RWPE2 (cell line): Measurements from ENCODE around the gene LRRN2.

Experiments
- ATAC-seq: fragments of 200-7000 bp; cut with Tn5 transposase; 3 replicates; pipeline ENCODE4 v1.9.1; 2021; ENCODE audit warnings: low read depth
- DNase-seq: peaks from one replicate; pipeline ENCODE4 v3.0.0-alpha.2; 2020; ENCODE audit warnings: low spot score
- H3K27ac ChIP-seq: fragments of 450-650 bp; 2 replicates; pipeline ENCODE4 v1.5.1; 2017; ENCODE audit warnings: mild to moderate bottlenecking; ENCODE audit not compliant: poor library complexity, severe bottlenecking
- H3K27me3 ChIP-seq: fragments of 250-450 bp; sonication (Bioruptor Pico); 2 replicates; pipeline ENCODE4 v1.5.1; 2021; ENCODE audit warnings: mild to moderate bottlenecking, moderate library complexity; ENCODE audit not compliant: insufficient read depth, poor library complexity, severe bottlenecking
- H3K36me3 ChIP-seq: fragments of 250-450 bp; sonication (Bioruptor Pico); 2 replicates; pipeline ENCODE4 v1.5.1; 2020; ENCODE audit warnings: low read depth, mild to moderate bottlenecking, moderate library complexity
- H3K4me1 ChIP-seq: fragments of 250-450 bp; sonication (Bioruptor Pico); 2 replicates; pipeline ENCODE4 v1.5.1; 2021; ENCODE audit warnings: mild to moderate bottlenecking, moderate library complexity; ENCODE audit not compliant: insufficient read depth, poor library complexity, severe bottlenecking
- H3K4me3 ChIP-seq: fragments of 250-450 bp; sonication (Bioruptor Pico); 2 replicates; pipeline ENCODE4 v1.5.1; 2021; ENCODE audit warnings: mild to moderate bottlenecking, moderate library complexity; ENCODE audit not compliant: severe bottlenecking
- H3K9me3 ChIP-seq: fragments of 250-450 bp; sonication (Bioruptor Pico); 2 replicates; pipeline ENCODE4 v1.5.1; 2021; ENCODE audit warnings: mild to moderate bottlenecking, moderate library complexity; ENCODE audit not compliant: severe bottlenecking
- TF ChIP-seq, protein P1 (sequence below): fragments of 450-650 bp; IDR thresholded peaks from one replicate; pipeline ENCODE4 v1.5.1; 2017; ENCODE audit warnings: mild to moderate bottlenecking, moderate library complexity; ENCODE audit not compliant: poor library complexity, severe bottlenecking

Gene LRRN2

DNA sequence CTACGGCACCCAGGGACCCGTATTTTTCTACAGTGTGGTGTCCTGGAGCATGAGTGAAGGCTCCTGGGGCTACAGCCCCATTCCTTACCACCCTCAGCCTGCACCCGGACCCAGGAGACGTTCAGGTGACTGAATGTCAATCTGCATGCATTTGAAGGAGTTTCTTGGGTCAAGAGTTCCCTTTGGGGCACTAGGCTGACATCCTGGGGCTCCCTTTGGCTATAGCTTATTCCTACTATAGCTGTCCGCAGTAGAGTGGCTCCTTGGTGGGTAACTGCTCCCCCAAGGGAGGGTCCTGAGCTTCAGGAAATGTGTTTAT lies 19.9 kb upstream of the LRRN2 start:
- TF ChIP-seq, protein P1, sequence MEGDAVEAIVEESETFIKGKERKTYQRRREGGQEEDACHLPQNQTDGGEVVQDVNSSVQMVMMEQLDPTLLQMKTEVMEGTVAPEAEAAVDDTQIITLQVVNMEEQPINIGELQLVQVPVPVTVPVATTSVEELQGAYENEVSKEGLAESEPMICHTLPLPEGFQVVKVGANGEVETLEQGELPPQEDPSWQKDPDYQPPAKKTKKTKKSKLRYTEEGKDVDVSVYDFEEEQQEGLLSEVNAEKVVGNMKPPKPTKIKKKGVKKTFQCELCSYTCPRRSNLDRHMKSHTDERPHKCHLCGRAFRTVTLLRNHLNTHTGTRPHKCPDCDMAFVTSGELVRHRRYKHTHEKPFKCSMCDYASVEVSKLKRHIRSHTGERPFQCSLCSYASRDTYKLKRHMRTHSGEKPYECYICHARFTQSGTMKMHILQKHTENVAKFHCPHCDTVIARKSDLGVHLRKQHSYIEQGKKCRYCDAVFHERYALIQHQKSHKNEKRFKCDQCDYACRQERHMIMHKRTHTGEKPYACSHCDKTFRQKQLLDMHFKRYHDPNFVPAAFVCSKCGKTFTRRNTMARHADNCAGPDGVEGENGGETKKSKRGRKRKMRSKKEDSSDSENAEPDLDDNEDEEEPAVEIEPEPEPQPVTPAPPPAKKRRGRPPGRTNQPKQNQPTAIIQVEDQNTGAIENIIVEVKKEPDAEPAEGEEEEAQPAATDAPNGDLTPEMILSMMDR: no peak
- H3K36me3 ChIP-seq: no peaks in the 10 kb centered on the region
- H3K27me3 ChIP-seq: no peaks in the 10 kb centered on the region
- H3K4me1 ChIP-seq: peaks cover 9% of the 10 kb centered on the region
- H3K4me3 ChIP-seq: no peak overlapping the region
- no peaks in the 10 kb centered on the region for H3K9me3 ChIP-seq
- ATAC-seq (no peak), DNase-seq (no peak)
- no peak overlapping the region for H3K27ac ChIP-seq

DNA sequence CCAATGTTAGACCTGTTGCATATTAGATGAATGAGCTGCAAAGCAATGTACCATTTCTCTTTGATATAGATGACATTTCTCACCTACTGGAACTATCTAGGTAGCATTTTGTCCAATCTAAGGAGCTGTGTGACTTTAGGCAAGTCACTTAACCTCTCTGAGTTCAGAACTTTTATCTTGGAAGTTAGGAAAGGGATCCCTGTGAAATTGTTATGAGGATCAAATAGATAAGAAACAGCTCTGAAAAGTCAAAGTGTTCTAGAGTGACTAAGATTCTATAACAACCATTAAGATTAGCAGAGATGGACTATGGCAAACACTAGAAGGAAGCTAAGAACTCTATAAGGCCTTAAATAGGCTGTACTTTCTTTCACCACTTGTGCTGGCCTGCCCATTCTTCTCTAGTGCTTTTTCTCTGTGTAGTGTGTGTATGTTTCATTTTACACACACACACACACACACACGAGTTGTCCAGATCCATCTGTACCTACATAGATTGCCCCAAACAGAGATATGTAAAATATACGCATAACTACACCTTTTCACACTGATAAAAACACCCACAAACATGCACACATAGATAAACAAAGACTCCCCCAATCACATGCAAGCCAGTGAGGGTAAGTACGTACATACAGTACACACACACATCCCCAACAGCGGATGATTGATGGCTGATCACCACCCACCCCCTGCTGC lies 19.4 kb upstream of the LRRN2 start:
- no peak for DNase-seq
- Histone ChIP-seq H3K4me1 (peaks cover 9% of the 10 kb centered on the region), H3K27ac (no peak overlapping the region), H3K9me3 (no peaks in the 10 kb centered on the region), H3K4me3 (no peak overlapping the region), H3K36me3 (no peaks in the 10 kb centered on the region), H3K27me3 (no peaks in the 10 kb centered on the region)
- no peak for ATAC-seq
- TF ChIP-seq, protein P1: no peak

DNA sequence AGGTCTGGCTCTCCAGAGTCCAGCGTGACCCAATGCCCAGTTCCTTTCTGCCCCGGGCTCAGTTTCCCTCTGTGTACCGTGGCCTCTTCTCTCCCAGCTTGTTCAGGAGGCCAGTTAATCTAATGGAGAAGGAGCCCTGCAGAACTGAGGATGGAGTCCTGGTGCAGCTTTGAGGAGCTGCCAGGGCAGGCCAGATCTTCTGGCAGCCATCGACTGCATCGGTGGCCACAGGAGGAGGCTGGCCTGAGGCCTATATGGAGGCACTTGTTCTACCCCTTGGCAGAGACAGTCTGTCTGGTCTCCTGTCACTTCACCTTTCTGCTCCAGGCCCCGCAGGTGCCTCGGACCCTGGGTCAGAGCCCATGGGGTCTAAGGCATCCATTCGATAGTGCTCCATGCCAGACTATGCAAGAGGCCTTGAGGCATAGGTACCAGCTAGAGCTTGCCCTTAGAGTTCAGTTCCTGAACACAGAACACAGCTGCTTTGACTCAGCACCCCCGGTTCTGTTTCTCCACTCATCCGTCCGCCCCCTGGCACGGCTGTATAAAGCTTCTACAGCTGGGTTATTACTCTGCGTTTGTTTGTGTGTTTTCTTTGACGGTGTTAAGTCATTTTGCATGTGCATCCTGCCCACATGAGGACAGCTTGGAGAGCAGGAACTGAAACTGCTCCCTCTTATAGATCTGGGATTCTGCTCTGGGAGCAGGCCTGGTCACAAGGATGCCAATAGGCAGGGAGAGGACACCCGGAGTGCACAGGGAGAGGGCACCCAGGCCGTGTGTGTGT lies 18.5 kb upstream of the LRRN2 start:
- DNase-seq (no peak), ATAC-seq (no peak)
- H3K27ac ChIP-seq: no peak overlapping the region

DNA sequence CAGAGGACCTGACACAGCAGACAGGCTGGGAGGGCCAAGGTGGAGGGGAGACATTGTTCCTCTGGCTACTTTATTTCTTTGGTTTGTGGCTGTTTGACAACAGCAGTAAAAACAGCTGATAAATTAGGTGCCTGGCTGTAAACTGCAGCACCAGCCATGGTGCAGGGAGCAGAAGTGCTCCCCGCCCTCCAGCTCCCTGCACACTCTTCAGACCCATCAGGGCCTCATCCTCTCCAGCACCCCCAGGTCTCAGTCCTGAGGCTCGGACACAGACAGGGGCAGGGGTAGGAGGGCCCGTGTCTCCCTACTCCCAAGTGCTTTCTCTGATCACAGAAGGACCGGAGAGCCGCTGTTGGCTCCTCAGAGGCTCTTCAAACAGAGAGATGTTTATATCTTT lies 17.7 kb upstream of the LRRN2 start:
- Histone ChIP-seq H3K27me3 (no peaks in the 10 kb centered on the region), H3K9me3 (no peaks in the 10 kb centered on the region), H3K4me1 (peaks cover 4% of the 10 kb centered on the region), H3K36me3 (no peaks in the 10 kb centered on the region), H3K27ac (no peak overlapping the region), H3K4me3 (no peak overlapping the region)
- ATAC-seq: no peak
- DNase-seq: no peak
- TF ChIP-seq, protein P1: no peak

More for the DNA sequence above, 18.5 kb upstream of the LRRN2 start:
- Histone ChIP-seq H3K9me3 (no peaks in the 10 kb centered on the region), H3K27me3 (no peaks in the 10 kb centered on the region), H3K4me1 (peaks cover 9% of the 10 kb centered on the region), H3K36me3 (no peaks in the 10 kb centered on the region), H3K4me3 (no peak overlapping the region)
- TF ChIP-seq, protein P1: no peak
